C4-2B (cell line): ENCODE results near the gene TBX4.

Experiments
- H3K27ac ChIP-seq: fragments of 450-650 bp; 2 replicates; pipeline ENCODE4 v1.5.1; 2017
- CTCF ChIP-seq: fragments of 450-650 bp; conservative IDR thresholded peaks from 2 replicates; pipeline ENCODE4 v1.5.1; 2017; ENCODE audit warnings: mild to moderate bottlenecking
- ZFX ChIP-seq: fragments of 450-650 bp; IDR thresholded peaks from 2 replicates; pipeline ENCODE4 v1.6.1; 2017

TBX4 gene

GRCh38 chr17:61459142-61459809, 7.1 kb downstream of the TBX4 start:
- no peak for TF ChIP-seq CTCF
- TF ChIP-seq ZFX: no peak
- H3K27ac ChIP-seq: no peak overlapping the region

- TF ChIP-seq CTCF (no peak), ZFX (no peak)
- no peak overlapping the region for H3K27ac ChIP-seq
Observed at GRCh38 chr17:61459939-61460718, 7.9 kb downstream of the TBX4 start.

- no peak overlapping the region for H3K27ac ChIP-seq
- TF ChIP-seq CTCF (no peak), ZFX (no peak)
Observed at GRCh38 chr17:61460796-61461585, 8.8 kb downstream of the TBX4 start.

GRCh38 chr17:61461586-61461966, 9.4 kb downstream of the TBX4 start:
- no peak overlapping the region for H3K27ac ChIP-seq
- no peak for TF ChIP-seq ZFX
- no peak for TF ChIP-seq CTCF

- no peak overlapping the region for H3K27ac ChIP-seq
- TF ChIP-seq CTCF (no peak), ZFX (no peak)
Observed at GRCh38 chr17:61461967-61462718, 9.9 kb downstream of the TBX4 start.

- TF ChIP-seq ZFX (no peak), CTCF (no peak)
- H3K27ac ChIP-seq: no peak overlapping the region
Observed at GRCh38 chr17:61462719-61463315, 10.6 kb downstream of the TBX4 start.
